Adipose tissue (tissue), 3 donors: ENCODE data around the gene SH3YL1. TPM values are rescaled to one million over a fixed set of nuclear protein-coding genes. Genes with fewer than 3 reads are reported as not detected.

Experiments used
- H3K27ac ChIP-seq: one replicate; pipeline ENCODE4 v1.5.1; 2013; ENCODE audit warnings: low read depth, low read length
- WGBS, 3 donors: extraction: QIAGEN DNeasy Blood & Tissue Kit; methylation state at CpG; one replicate each; pipeline ENCODE4 v1.1.7; 2013; 5-methylcytosine and 5-hydroxymethylcytosine counted together
- polyA plus RNA-seq, 3 donors: library from polyadenylated mRNA; stranded (reverse); fragments of 200-250 nt; gene quantifications; one replicate each; pipeline ENCODE4 v1.2.3, GENCODE V29; 2013
- donor health status: healthy with polysubstance abuse.
- donor health status: Bipolar disorder and iron deficiency.
- donor health status: healthy.

SH3YL1 gene
- polyA plus RNA-seq, 3 donors, result 19.0 to 88.2 (median 22.7) TPM

- no peak overlapping the region for H3K27ac ChIP-seq
- WGBS, 3 donors, result 8 to 52% (median 41%) methylated on average over 42 of the region's 42 CpGs
Observed at GRCh38 chr2:263022-263738, 652 bp downstream of the SH3YL1 start.

GRCh38 chr2:262117-262516 is 1.7 kb downstream of the SH3YL1 start:
- H3K27ac ChIP-seq, result no peak overlapping the region
- WGBS, 3 donors, result 35 to 72% (median 66%) methylated on average over 3 of the region's 3 CpGs

GRCh38 chr2:260507-261161 is 3.2 kb downstream of the SH3YL1 start:
- H3K27ac ChIP-seq, result no peak overlapping the region
- 35 to 87% (median 65%) methylated on average over 6 of the region's 6 CpGs for WGBS, 3 donors

GRCh38 chr2:259789-260331 is 4.0 kb downstream of the SH3YL1 start:
- 97 to 100% (median 98%) methylated on average over 2 of the region's 2 CpGs for WGBS, 3 donors

GRCh38 chr2:258933-259332 is 4.9 kb downstream of the SH3YL1 start:
- H3K27ac ChIP-seq, result no peak overlapping the region
- WGBS, 3 donors, result 82 to 94% (median 93%) methylated on average over 3 of the region's 3 CpGs

More at GRCh38 chr2:259789-260331, 4.0 kb downstream of the SH3YL1 start:
- H3K27ac ChIP-seq, result no peak overlapping the region

GRCh38 chr2:257842-258241 is 6.0 kb downstream of the SH3YL1 start:
- H3K27ac ChIP-seq, result no peak overlapping the region
- 94 to 100% (median 99%) methylated on average over 2 of the region's 2 CpGs for WGBS, 3 donors

- WGBS, 3 donors, result 76 to 93% (median 79%) methylated on average over 3 of the region's 3 CpGs
- H3K27ac ChIP-seq, result no peak overlapping the region
Observed at GRCh38 chr2:257429-257828, 6.4 kb downstream of the SH3YL1 start.

- H3K27ac ChIP-seq, result no peak overlapping the region
- WGBS, 3 donors, result 51 to 96% (median 96%) methylated on average over 3 of the region's 3 CpGs
Observed at GRCh38 chr2:256094-256493, 7.7 kb downstream of the SH3YL1 start.

- 90 to 100% (median 98%) methylated on average over 2 of the region's 2 CpGs for WGBS, 3 donors
- H3K27ac ChIP-seq, result no peak overlapping the region
Observed at GRCh38 chr2:255195-255594, 8.6 kb downstream of the SH3YL1 start.

GRCh38 chr2:254241-254640 is 9.6 kb downstream of the SH3YL1 start:
- 82 to 92% (median 87%) methylated on average over 7 of the region's 7 CpGs for WGBS, 3 donors
- H3K27ac ChIP-seq, result no peak overlapping the region

- WGBS, 3 donors, result 86 to 90% (median 90%) methylated on average over 8 of the region's 8 CpGs
- no peak overlapping the region for H3K27ac ChIP-seq
Observed at GRCh38 chr2:253202-253638, 10.6 kb downstream of the SH3YL1 start.

GRCh38 chr2:252001-252602 is 11.7 kb downstream of the SH3YL1 start:
- WGBS, 3 donors, result 87 to 94% (median 91%) methylated on average over 6 of the region's 6 CpGs
- H3K27ac ChIP-seq, result no peak overlapping the region

GRCh38 chr2:249538-250042 is 14.2 kb downstream of the SH3YL1 start:
- H3K27ac ChIP-seq, result no peak overlapping the region
- WGBS, 3 donors, result 75 to 93% (median 92%) methylated on average over 15 of the region's 15 CpGs

GRCh38 chr2:248724-249123 is 15.1 kb downstream of the SH3YL1 start:
- no peak overlapping the region for H3K27ac ChIP-seq
- WGBS, 3 donors, result 84 to 93% (median 93%) methylated on average over 2 of the region's 2 CpGs

GRCh38 chr2:246489-247144 is 17.2 kb downstream of the SH3YL1 start:
- WGBS, 3 donors, result 58 to 67% (median 65%) methylated on average over 6 of the region's 6 CpGs

GRCh38 chr2:244547-244946 is 19.3 kb downstream of the SH3YL1 start:
- no peak overlapping the region for H3K27ac ChIP-seq
- WGBS, 3 donors, result 91 to 96% (median 94%) methylated on average over 7 of the region's 7 CpGs

More at GRCh38 chr2:246489-247144, 17.2 kb downstream of the SH3YL1 start:
- no peak overlapping the region for H3K27ac ChIP-seq

GRCh38 chr2:238869-239268 is 25.0 kb downstream of the SH3YL1 start:
- 85 to 95% (median 89%) methylated on average over 5 of the region's 5 CpGs for WGBS, 3 donors
- no peak overlapping the region for H3K27ac ChIP-seq

GRCh38 chr2:238431-238830 is 25.4 kb downstream of the SH3YL1 start:
- 57 to 70% (median 63%) methylated on average over 3 of the region's 3 CpGs for WGBS, 3 donors
- H3K27ac ChIP-seq, result no peak overlapping the region
